Activated CD4-positive, CD25-positive, alpha-beta regulatory T cell treated with anti-CD3 and anti-CD28 coated beads, Interleukin-2, amount 50 U/mL, for 72 hours (primary cell): ENCODE data around the gene PFN3.

ENCODE experiments used
- DNase-seq: peaks from one replicate; pipeline ENCODE4 v3.0.0; 2021

PFN3 gene

DNA sequence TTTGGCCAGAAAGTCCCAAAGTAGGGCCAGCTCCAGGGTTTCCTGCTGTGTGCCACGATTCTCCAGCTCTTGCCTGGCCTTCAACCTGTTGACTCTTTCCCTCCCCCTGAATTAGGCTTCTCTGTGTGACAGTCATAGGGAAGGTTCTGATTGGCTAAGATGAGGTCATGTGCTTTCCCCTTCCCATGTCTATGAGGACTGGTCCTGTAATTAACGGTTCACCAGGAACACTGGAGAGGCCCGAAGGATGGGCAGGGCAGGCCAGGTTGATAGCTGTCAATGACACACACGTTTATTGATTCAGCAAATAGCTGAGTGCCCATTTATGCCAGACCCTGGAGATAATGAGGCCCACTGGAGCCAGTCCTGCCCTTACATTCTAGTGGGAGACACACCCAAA, 37.2 kb upstream of the PFN3 start:
- no peak for DNase-seq

DNA sequence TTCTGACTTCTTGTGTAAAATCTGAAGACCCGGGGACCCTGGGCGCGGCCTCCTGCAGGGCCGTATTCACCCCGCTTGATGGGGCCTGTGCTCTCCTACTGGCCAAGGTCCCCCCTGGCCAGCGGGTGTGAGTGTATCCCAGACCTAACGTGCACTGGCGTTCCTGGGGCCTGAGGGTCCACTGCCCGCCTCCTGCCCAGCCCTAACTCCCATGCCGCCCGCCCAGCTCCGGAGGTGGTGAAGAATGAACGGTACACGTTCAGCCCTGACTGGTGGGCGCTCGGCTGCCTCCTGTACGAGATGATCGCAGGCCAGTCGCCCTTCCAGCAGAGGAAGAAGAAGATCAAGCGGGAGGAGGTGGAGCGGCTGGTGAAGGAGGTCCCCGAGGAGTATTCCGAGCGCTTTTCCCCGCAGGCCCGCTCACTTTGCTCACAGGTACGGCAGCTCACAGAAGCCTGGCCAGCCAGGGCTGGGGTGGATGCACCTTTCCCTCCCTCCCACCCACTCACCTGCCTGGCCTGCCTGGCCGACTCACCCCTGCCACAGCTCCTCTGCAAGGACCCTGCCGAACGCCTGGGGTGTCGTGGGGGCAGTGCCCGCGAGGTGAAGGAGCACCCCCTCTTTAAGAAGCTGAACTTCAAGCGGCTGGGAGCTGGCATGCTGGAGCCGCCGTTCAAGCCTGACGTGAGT, 35.5 kb upstream of the PFN3 start:
- DNase-seq = no peak

DNA sequence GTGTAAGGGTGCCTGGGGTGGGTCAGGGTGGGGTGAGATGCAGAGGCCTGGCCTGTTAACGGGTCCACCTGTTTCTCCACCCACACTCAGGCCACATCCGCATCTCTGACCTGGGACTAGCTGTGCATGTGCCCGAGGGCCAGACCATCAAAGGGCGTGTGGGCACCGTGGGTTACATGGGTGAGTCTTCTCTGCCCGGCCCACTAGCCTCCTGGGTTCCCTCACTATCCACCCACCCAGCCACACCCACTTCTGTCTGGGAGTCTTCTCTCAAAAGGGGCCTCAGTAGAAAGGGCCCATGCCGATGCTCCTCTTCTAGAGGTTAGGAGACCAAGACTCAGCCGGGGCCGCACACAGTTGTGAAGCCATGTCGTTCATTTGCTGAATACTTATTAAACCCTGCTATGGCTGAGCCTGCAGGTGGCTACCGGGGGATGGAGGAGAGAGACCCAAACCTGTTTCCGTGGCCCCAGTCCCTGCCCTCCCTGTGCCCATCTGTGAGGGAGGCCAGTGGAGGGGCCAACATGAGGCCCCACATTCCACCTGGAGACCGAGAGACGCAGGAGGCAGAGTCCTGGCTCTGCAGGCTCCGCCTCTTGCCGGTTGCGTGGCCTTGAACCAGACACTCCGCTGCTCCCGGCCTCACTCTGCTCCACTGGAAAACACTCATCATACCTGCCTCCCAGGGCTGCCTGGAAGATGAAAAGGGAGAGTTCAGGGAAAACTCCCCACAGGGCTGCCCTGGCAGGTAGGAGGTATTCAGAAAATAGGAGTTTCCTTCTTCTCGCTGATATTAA, 34.7 kb upstream of the PFN3 start:
- no peak for DNase-seq

DNA sequence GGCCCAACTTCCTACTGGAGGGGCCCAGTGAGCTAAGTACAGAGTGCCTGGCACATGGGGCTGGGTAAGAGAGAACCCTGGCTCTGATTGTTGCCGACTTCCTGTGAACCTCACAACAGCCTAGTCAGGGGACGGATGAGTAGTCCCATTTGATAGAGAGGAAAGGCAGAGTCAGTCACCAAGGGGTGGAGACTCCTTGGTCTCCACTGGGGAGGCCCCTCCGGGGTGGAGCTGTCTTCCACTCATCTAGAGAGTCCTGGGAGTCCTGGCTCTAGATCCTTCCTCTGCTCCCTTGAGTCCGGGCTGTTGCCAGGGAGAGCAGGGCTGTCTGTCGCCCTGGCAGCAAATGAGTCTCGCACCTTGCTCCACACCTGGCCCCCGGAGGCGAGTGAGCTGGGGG, 34.0 kb upstream of the PFN3 start:
- peak; percentile 42 for DNase-seq

DNA sequence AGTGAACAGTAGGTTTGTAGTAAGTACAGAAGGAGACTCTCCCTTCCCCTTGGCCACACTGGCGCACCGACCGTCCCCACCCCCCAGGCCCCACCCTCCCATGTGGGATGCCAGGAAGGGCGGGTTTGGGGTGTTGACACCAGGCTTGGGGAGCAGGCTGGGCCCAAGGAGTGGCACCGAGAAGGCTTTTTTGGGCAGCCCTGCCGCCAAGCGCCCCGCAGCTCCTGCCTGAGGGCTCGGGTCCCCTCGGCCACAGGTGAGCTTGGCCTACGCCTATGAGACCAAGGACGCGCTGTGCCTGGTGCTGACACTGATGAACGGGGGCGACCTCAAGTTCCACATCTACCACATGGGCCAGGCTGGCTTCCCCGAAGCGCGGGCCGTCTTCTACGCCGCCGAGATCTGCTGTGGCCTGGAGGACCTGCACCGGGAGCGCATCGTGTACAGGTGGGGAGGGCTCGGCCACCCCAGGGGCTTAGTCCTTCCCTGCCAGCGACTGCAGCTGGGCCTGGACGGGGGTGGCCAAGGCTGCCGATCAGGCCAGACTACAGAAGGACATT, 33.3 kb upstream of the PFN3 start:
- no peak for DNase-seq

DNA sequence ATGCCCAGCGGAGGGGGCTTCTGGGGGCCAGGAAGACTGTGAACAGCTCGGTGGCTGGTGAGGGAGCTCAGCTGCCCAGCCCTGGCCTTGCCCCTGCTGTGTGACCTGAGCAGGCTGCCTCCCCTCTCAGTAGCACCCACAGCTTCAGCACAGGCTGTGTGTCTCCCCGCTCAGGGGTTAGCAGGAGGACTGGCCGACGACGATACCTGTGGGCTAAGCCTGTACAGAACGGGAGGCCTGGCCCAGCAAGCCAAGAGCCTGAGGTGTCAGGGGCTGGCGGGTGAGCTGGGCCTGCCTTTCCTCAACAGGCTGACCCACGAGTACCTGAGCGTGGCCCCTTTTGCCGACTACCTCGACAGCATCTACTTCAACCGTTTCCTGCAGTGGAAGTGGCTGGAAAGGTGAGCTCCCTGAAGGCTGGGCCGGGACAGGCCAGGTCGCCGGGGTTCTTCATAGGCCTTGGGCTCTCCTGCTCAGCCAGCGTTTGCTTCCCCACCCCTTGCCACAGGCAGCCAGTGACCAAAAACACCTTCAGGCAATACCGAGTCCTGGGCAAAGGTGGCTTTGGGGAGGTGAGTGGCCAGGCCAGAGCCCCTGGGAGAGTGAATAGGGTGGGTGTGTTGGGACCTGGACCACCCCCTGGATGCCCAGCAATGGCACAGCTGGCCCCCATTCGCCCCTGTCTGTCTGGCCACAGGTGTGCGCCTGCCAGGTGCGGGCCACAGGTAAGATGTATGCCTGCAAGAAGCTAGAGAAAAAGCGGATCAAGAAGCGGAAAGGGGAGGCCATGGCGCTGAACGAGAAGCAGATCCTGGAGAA, 32.6 kb upstream of the PFN3 start:
- no peak for DNase-seq

DNA sequence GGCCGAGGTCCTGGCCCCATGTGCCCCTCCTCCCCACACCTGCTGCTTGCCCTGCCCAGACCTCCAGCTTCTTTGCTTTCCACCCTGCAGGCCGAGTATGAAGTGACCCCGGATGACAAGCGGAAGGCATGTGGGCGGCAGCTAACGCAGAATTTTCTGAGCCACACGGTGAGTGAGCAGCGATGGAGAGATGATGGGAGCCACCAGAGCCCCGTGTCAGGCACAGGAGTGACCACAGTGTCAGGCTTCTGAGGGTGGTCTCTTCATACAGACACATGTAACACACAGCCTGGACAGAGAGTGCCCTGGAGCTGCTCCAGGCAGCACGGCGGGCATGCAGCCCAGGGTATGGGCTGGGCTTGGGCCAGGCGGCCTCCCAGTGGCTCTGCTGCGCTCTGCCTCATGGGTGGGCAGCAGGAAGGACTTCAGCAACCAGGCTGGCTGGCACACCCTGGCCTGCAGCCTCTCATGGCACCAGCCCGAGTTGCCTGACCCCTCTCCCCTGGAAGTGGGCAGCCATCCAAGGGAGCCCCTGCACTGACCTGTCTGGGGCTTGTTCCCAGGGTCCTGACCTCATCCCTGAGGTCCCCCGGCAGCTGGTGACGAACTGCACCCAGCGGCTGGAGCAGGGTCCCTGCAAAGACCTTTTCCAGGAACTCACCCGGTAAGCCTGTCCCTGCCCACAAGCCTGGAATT, 31.8 kb upstream of the PFN3 start:
- no peak for DNase-seq

DNA sequence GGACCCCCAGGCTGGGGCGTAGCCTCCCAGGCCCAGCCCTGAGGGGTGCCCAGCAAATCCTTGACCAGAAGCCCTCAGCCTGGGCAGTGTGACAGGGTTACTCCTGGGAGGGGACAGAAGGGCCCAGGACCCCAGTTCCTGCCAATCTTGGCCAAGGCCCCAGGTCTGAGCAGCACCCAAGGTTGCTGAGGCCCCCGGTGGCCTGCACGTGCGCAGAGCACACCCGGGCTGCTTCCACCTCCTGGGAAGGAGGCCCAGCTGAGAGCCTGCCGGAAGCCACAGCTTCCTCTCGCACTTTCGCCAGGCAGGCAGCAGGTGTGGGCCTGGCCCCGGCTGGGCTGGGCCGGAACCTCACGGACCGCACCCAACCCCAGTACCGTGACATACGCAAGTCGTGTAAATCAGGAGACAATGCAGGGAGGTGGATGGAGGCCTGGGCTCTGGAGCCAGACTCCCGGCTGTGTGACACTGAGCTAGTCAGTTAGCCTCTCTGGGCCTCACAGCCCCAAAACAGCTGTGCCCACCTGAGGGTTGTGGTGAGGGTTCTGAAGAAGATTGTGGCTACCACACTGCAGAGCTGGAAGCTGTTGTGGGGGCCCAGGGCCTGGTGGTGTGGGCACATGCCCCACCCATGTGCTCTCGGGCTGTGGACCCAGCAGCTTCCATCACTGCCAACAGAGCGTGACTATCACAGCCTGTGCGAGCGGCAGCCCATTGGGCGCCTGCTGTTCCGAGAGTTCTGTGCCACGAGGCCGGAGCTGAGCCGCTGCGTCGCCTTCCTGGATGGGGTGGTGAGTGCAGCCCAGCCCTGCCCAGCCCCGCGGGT, 31.1 kb upstream of the PFN3 start:
- peak; percentile 64 for DNase-seq

DNA sequence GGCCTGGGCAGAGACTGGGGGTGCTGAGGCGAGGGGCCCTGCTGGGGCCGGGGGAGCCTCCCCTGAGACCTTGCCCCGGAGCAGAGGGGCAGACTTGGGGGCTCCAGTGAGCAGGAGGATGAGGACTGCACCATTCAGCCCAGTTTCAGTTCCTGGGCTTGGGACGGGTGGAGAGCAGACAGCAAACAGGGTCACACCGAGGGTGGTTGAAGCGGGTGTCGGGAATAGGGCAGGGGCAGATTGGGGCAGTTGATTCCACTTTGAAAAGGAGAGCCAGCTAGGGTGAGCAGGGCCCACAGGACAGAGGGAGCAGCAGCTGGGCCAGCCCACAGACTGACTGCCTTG, 30.5 kb upstream of the PFN3 start:
- no peak for DNase-seq

DNA sequence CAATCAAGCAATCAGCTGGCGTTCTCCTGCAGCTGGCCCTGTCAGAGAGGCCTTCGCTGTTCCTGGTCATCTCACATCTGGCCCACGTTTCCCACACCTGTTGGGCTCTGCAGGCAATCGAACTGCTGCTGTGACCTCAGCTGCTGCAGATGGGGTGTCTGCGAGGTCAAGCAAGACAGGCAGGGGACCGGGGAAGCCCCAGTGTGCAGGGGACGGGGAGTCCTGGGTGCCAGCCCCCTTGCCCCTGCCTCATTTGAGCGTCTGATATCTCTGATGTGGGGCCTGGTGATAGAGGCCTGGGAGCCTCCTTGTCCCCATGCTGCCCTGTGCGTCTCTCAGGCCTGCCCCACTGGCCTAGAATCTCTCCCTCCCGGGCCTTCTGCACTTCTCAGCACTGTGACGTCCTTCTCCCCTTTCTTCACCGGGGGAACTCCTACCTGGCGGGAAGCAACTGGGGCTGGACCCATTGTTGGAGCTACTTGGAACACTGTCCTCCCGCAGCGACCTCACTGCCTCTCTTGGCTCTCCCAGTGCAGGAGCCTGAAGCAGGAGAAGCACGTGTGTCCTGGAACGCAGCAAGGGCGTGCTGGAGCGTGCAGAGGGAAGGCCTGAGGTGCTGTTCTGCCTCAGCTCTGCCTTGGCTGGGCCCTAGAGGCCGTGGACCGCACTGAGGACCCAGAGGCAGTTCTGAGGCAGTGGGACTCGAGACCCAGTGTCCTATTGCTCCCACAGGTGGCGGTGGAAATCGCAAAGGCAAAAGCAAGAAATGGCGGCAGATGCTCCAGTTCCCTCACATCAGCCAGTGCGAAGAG, 29.9 kb upstream of the PFN3 start:
- peak; percentile 32 for DNase-seq

DNA sequence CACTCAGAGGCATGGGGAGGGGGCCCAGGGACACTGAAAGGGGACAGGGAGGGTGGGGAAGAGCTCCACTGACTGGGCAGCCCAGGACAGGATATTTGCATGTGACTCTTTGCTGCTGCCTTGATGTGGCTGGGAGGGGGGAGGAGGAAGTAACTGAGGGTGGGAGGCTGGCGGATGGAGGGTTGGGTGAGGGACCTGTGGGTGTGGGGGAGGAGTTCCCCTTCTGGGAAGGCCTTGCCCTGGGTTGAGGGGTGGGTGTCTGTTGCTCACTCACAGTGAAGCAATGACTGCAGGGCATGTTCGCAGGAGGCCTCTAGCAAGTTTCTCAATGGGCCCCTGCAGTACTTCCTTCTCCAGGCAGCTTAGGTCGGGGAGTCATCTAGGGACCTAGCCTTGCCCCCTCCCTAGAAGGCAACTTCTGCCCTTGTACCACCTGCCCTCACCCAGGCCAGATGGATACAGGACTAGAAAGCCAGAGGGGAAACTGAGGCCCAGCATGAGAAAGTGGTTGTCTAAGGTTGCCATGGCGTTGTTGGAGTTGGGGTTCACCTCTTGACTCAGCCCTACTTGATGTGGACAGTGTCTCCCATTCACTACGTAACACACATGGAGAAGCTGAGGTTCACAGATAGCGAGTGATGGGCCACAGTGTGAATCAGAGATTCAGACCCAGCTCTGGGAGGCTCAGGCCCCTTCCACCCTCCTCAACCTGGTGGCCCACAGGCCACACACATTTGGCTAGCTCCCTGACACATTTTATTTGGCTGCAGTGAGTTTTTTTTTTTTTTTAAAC, 29.0 kb upstream of the PFN3 start:
- peak; percentile 77 for DNase-seq

DNA sequence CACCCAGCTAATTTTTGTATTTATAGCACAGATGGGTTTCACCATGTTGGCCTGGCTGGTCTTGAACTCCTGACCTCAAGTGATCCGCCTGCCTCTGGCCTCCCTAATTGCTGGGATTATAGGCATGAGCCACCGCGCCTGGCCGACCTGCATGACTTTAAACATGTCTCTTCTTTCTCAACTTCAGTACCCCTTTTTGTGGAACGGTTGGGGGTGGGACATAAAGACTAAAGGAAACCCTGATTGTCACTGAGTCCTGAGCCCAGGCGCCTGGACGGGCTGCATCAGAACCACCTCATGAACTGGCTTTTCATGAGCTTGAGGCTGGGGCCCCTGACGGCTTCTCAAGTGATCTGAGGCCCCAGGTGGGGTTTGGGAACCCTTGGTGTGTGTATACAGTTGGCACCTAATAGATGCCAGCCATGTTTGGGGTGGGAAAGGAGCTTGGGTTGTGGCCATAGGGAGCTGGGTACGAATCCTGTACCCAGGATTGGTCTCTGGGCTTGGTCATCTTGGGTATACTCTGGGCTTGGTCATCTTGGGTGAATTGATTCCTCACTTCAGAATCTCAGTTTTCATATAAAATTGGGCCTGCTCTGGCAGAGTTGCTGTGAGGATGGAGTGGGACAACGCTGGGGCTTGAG, 28.2 kb upstream of the PFN3 start:
- DNase-seq = peak; percentile 37

DNA sequence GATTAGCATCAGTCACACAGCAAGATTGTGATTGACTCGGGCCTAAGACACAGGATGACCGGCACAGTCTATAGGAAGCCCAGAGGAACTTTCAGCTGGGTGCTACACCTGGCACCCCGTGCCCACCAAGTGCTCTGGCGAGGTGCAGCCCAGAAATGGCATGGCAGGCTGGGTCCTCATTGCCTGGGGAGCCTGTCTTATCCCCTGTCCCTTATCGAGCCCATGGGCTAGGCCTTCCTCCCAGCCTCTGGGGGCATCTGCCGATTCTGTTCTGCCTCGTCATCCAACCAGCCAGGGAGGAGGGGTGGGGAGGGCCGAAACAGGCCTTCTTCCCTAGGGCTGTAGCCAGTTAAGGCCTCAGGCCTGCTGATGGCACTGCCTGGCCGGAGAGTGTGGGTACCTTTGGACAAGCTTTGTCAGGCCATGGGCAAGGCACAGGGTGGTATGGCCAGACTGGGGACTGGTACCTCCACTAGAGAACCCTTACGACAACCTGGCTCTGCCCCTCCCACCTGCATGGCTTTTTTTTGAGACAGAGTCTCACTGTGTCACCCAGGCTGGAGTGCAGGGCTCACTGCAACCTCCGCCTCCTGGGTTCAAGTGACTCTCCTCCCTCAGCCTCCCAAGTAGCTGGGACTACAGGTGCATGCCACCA, 27.6 kb upstream of the PFN3 start:
- peak; percentile 41 for DNase-seq

DNA sequence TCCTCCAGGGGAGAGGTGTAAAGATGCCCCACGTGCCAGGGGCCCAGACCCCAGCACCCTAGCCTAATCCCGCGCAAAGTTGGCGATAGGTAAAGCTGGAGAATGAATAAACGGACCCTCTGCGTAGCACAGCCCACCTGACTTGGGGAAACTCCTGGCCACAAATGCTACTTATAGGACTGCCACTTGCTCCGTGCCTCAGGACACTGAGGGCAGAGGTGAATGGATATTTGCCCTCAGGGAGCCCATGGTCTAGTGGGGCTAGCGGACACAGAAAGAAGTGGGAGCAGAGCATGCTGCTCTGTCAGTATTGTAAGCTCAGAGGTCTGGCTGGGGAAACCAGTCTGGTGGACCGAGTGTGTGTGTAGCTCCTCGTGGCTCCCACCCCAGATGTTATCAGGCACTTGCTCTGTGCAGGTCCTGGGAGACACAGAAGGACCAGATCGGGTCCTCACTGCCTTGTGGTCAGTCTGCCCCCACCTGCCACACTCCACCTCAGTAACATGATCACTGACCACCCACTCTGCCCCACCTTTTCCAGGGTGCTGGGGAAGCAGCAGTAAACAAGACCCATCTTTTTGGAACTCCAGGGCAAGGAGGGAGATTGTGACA, 26.9 kb upstream of the PFN3 start:
- DNase-seq = peak; percentile 43

DNA sequence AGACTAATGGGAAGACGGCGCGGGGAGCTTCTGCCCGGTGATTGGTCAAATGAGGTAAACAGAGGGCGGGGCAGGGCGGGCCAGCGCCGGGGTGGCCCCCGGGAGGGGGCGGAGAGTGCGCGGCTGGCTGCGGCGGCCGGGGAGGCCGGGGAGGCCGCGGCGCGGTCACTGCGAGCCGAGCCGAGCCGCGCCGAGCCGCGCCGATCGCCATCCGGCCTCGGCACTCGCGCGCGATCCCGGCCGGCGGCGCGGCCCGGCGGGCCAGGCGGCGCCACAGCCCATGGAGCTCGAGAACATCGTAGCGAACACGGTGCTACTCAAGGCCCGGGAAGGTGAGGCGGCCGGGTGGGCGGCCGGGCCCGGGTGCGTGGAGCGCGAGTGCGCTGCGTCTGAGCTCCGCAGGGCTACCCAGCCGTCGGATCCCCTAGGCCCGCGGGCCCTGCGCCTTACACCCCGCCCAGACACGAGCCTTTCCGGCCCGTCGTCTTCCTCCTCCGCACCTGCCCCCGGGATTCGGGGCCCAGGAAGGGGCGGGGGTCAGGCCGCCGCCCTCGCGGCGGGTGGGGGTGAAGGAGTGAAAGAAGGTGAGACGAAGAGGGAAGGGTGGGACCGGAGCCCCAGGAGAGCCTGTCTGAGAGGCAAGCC, 26.2 kb upstream of the PFN3 start, which contains the start of gene GRK6:
TSS of gene GRK6 (plus strand) at position 111 of the 645 bp plus-strand sequence. CDS start at position 281, 170 bp downstream.
- DNase-seq = peak; percentile 70

DNA sequence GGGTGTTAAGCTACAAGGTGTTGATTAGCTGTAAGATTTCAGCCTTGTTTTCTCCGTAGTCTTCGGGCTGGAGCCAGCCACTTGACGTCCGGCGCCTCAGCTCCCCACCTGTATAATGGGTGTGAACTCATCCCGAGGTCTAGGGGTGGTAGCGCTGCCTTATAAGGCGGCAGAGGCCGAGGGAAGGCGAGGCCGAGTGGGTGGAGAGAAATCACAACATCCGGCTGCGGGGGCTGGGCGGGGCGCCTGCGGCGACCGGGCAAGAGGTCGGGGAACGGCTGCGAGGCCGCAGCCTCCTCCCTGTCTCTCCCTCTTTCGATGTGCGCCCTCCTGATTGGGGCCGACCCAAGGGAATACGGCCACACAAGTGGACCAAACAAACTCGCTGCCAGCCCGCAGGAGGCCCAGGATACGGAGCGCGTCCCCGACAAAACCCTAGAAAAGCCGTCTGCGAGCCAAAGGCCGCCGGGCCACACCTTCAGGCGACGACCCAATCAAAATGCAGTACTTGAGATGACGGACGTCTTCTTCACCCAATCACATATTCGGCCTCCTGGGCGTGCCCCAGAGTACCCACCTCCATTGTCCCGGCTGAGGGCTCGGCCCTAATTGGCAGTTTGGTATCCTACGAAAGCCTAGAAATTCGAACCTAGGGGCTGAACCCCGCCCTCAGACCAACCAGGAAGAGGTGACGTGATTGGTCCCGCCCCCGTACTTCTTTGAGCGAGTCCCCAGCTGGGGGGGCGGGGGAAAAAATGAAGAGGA, 25.5 kb upstream of the PFN3 start:
- DNase-seq = peak; percentile 96

DNA sequence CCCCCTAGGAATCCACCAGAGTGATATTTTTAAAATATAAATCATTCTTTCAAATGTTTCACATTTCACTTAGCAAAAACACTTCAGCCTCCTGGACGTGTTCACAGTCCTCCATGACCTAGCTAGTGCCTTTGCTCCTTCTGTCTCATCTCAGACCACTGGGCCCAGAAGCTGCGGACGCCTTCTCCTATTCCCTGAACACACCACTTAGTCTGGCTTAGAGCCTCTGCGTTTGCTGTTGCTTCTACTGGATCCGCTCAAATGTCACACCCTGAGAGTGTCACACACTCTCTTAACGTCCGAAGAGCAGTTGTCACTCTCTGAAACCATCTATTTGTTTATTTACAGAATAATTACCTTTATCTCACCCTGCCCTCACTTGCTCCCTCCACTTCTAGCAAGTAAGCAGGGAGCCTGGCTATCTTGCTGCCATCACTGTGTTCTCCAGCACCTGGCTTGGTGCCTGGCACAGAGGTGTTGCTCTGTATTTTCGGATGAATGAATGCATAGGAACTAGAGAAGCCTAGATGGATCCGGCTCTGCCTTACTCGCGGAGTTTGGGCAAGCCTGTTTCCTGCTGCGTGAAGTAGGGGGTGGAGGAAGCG, 24.8 kb upstream of the PFN3 start:
- DNase-seq = no peak
